Posterior vena cava (tissue), 2 donors: ENCODE measurements around the gene NLGN1. TPM values are rescaled to one million over a fixed set of nuclear protein-coding genes. Genes with fewer than 3 reads are reported as not detected.
"Not testable (repeated sequence)": the region's sequence is repeated elsewhere in the genome, so short reads cannot be mapped to it uniquely, and the experiment has no call there.

Source experiments
- DNase-seq: peaks from one replicate; pipeline ENCODE4 v3.0.0-alpha.2; 2020; ENCODE audit warnings: low spot score
- intact Hi-C, 2 donors: fragments of 100-400 bp; cut with DNase I; formaldehyde crosslinking; loops; one replicate each; pipeline versions ENCODE4 v1.14.1 to v1.14.2; 2022 to 2023
- total RNA-seq, 2 donors: library from RNA; stranded (reverse); fragmentation: NEBNext Ultra II Directional; extraction: Animal tissue kit (Norgen Biotek cat#: 25700); gene quantifications; one replicate each; pipeline ENCODE4 v1.2.1, GENCODE V29; 2021
- donor health status: DM: yes; HTN: yes; CAD: no.
- donor health status: DM: yes; HTN: yes; CAD: no.

The NLGN1 gene
- total RNA-seq, 2 donors from 2014 or later = 11.5 to 14.5 TPM

- intact Hi-C loops = no loop called here
- DNase-seq = no peak
These were observed 140.9 kb downstream of the NLGN1 start for GRCh38 chr3:173538410-173538809.

- DNase-seq, intact Hi-C loops: not testable (repeated sequence)
These were observed 148.0 kb downstream of the NLGN1 start for GRCh38 chr3:173545590-173545989.

GRCh38 chr3:173547070-173547469 lies 149.5 kb downstream of the NLGN1 start:
- intact Hi-C loops = no loop called here

GRCh38 chr3:173548261-173548660 lies 150.7 kb downstream of the NLGN1 start:
- DNase-seq = no peak

More at GRCh38 chr3:173547070-173547469, 149.5 kb downstream of the NLGN1 start:
- no peak for DNase-seq

GRCh38 chr3:173552526-173552925 lies 155.0 kb downstream of the NLGN1 start:
- no peak for DNase-seq
- intact Hi-C loops = loop anchor here (10.0 kb wide), 2 partner anchors 138 to 178 kb away; no protein-coding TSS in a partner anchor

More at GRCh38 chr3:173548261-173548660, 150.7 kb downstream of the NLGN1 start:
- intact Hi-C loops = no loop called here

GRCh38 chr3:173553635-173554280 lies 156.2 kb downstream of the NLGN1 start:
- no peak for DNase-seq
- intact Hi-C loops = loop anchor here (10.0 kb wide), 2 partner anchors 139 to 179 kb away; no protein-coding TSS in a partner anchor

GRCh38 chr3:173556546-173556945 lies 159.0 kb downstream of the NLGN1 start:
- intact Hi-C loops = loop anchor here (10.0 kb wide), 2 partner anchors 142 to 182 kb away; no protein-coding TSS in a partner anchor
- no peak for DNase-seq

GRCh38 chr3:173567997-173568396 lies 170.5 kb downstream of the NLGN1 start:
- intact Hi-C loops = no loop called here
- no peak for DNase-seq

GRCh38 chr3:173568623-173569022 lies 171.1 kb downstream of the NLGN1 start:
- DNase-seq = no peak
- intact Hi-C loops = no loop called here

GRCh38 chr3:173583496-173583895 lies 186.0 kb downstream of the NLGN1 start:
- intact Hi-C loops = no loop called here

GRCh38 chr3:173584093-173584837 lies 186.7 kb downstream of the NLGN1 start:
- no peak for DNase-seq
- intact Hi-C loops = no loop called here

More at GRCh38 chr3:173583496-173583895, 186.0 kb downstream of the NLGN1 start:
- DNase-seq = no peak

- intact Hi-C loops = no loop called here
- DNase-seq = peak; percentile 79
These were observed 187.6 kb downstream of the NLGN1 start for GRCh38 chr3:173584838-173585831.

GRCh38 chr3:173586166-173586565 lies 188.6 kb downstream of the NLGN1 start:
- DNase-seq = no peak
- intact Hi-C loops = no loop called here

GRCh38 chr3:173587055-173587454 lies 189.5 kb downstream of the NLGN1 start:
- DNase-seq = no peak
- intact Hi-C loops = no loop called here

GRCh38 chr3:173588556-173588955 lies 191.0 kb downstream of the NLGN1 start:
- DNase-seq = no peak
- intact Hi-C loops = no loop called here

GRCh38 chr3:173589116-173589515 lies 191.6 kb downstream of the NLGN1 start:
- no peak for DNase-seq
- intact Hi-C loops = no loop called here

- no peak for DNase-seq
These were observed 193.9 kb downstream of the NLGN1 start for GRCh38 chr3:173591401-173591800.

GRCh38 chr3:173594881-173595280 lies 197.3 kb downstream of the NLGN1 start:
- intact Hi-C loops, DNase-seq: not testable (repeated sequence)

More at GRCh38 chr3:173591401-173591800, 193.9 kb downstream of the NLGN1 start:
- intact Hi-C loops = no loop called here

- DNase-seq = no peak
These were observed 202.1 kb downstream of the NLGN1 start for GRCh38 chr3:173599673-173600072.

More at GRCh38 chr3:173599673-173600072, 202.1 kb downstream of the NLGN1 start:
- intact Hi-C loops = no loop called here
